ENCODE data around the gene FSIP1. TPM values are rescaled to one million over a fixed set of nuclear protein-coding genes. Genes with fewer than 3 reads are reported as not detected.

Gene FSIP1
- total RNA-seq, 4 donors from 2014 or later: 0.17 TPM; not detected in 3

DNA sequence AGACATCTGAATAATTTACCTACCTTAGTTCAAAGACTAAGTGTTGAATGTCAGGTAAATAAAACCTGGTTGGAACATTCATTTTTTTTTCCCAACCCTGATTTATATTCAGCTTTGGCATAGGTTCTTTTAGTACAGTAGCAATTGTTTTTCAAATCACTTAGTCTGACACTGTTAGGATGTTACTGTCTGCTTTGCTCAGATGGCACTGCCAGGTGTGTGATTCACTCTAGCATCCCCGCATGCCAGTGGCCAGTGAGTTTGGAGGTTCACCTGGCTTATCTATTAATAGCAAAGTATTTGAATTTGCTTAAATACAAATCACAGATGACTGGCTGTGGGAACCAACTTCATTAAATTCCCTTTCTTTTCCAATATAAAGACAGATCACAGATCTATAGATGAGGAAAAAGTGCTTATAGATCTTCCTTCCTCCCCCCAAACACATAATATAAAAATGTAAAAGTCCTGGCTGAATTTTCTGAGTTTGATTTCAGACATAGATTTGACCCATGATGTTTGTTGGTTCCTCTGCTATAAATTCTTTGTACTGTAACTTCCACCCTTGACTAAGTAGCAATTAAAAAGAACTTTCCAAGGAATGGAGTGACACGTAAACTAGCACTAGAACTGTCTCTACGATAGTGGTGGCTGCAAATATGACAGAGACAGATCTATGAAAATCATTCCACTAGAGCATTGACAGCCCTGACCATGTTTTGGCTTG lies 197.8 kb downstream of the FSIP1 start:
- 66 to 72% methylated on average over 3 of the region's 3 CpGs for WGBS, 2 donors
- no peak for DNase-seq (ENCODE audit: low spot score in 2 of 2)
- no peak overlapping the region for H3K4me3 ChIP-seq (ENCODE audit: low read depth, poor library complexity, severe bottlenecking)
- TF ChIP-seq, protein P1, sequence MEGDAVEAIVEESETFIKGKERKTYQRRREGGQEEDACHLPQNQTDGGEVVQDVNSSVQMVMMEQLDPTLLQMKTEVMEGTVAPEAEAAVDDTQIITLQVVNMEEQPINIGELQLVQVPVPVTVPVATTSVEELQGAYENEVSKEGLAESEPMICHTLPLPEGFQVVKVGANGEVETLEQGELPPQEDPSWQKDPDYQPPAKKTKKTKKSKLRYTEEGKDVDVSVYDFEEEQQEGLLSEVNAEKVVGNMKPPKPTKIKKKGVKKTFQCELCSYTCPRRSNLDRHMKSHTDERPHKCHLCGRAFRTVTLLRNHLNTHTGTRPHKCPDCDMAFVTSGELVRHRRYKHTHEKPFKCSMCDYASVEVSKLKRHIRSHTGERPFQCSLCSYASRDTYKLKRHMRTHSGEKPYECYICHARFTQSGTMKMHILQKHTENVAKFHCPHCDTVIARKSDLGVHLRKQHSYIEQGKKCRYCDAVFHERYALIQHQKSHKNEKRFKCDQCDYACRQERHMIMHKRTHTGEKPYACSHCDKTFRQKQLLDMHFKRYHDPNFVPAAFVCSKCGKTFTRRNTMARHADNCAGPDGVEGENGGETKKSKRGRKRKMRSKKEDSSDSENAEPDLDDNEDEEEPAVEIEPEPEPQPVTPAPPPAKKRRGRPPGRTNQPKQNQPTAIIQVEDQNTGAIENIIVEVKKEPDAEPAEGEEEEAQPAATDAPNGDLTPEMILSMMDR (IDR thresholded peaks at IDR 0.05): no peak
- TF ChIP-seq POLR2A (IDR thresholded peaks at IDR 0.05): no peak
- intact Hi-C loops (cut with DNase I; ENCODE audit: low total_unique reads): no loop called here

DNA sequence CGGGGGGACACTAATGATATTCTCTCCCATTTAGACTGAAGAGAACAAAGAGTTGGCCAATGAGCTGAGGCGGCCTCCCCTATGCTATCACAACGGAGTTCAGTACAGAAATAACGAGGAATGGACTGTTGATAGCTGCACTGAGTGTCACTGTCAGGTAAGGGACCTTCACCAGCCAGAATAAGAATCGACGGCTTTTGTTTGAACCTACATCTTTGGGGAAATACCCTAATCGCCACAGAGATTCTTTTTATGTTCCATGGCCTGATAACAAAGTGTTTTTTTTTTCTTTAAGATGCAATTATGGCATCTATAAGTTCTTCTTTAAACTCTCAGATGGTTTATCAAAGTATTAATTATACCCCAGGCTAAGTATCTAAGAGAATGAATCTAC lies 198.4 kb downstream of the FSIP1 start:
- DNase-seq (ENCODE audit: low spot score in 2 of 2): no peak
- intact Hi-C loops (cut with DNase I; ENCODE audit: low total_unique reads): no loop called here
- 74 to 80% methylated on average over 7 of the region's 7 CpGs for WGBS, 2 donors
- H3K4me3 ChIP-seq (ENCODE audit: low read depth, poor library complexity, severe bottlenecking): no peak overlapping the region
- no peak for TF ChIP-seq POLR2A (IDR thresholded peaks at IDR 0.05)
- TF ChIP-seq, protein P1 (IDR thresholded peaks at IDR 0.05): no peak

GRCh38 chr15:39583596-39584265 lies 198.9 kb downstream of the FSIP1 start:
- 75 to 88% methylated on average over 13 of the region's 13 CpGs for WGBS, 2 donors
- H3K4me3 ChIP-seq (ENCODE audit: low read depth, poor library complexity, severe bottlenecking): no peak overlapping the region
- intact Hi-C loops (cut with DNase I; ENCODE audit: low total_unique reads): no loop called here
- no peak for DNase-seq (ENCODE audit: low spot score in 2 of 2)
- TF ChIP-seq, protein P1 (IDR thresholded peaks at IDR 0.05): no peak
- no peak for TF ChIP-seq POLR2A (IDR thresholded peaks at IDR 0.05)

DNA sequence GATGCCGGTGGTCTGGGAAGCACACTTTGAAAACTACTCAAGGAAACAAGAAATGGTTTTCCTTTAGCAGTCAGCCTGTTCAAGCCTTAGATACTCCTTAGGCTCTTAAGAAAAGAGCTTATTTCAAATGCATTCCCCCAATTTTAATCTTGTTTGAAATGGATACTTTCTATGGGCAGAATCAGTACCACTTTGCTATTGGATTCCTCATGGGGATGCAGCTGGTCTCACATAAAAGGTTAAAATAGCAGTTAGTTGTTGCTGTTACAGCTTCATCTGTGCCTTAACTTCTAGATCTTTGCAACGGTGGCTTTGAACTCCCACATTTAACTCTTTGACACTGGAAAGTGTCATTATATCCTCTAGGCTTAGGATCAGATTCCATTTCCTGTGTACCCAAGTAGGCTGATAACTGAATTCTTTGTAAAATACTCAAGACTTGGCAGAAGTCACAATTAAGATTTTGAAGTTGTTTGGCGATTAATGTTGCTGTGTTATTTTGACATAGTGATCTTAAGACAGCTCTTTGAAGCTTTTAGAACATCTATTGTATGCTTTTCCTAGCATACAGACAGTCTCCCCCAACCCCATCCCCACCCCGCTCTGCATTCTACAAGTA lies 199.6 kb downstream of the FSIP1 start:
- WGBS, 2 donors: 67 to 69% methylated on average over 4 of the region's 4 CpGs
- intact Hi-C loops (cut with DNase I; ENCODE audit: low total_unique reads): no loop called here

DNA sequence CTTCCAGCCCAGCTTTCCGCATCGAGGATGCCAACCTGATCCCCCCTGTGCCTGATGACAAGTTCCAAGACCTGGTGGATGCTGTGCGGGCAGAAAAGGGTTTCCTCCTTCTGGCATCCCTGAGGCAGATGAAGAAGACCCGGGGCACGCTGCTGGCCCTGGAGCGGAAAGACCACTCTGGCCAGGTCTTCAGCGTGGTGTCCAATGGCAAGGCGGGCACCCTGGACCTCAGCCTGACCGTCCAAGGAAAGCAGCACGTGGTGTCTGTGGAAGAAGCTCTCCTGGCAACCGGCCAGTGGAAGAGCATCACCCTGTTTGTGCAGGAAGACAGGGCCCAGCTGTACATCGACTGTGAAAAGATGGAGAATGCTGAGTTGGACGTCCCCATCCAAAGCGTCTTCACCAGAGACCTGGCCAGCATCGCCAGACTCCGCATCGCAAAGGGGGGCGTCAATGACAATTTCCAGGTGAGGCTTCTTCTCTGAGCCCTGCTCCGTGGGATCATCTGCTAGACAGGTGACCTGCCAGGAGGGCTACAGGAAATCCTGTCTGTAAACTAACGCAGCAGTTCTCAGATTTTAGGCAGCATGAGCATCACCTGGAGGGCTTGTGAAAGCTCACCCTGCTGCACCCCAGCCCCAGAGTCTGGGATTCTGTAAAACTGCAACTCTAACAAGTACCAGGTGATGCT lies 200.2 kb downstream of the FSIP1 start:
- peak overlapping the region; percentile 56 for H3K4me3 ChIP-seq (ENCODE audit: low read depth, poor library complexity, severe bottlenecking)
- intact Hi-C loops (cut with DNase I; ENCODE audit: low total_unique reads): no loop called here
- DNase-seq (ENCODE audit: low spot score in 2 of 2): no peak
- TF ChIP-seq, protein P1 (IDR thresholded peaks at IDR 0.05): no peak
- TF ChIP-seq POLR2A (IDR thresholded peaks at IDR 0.05): no peak
- 45 to 68% methylated on average over 20 of the region's 20 CpGs for WGBS, 2 donors

More for the DNA sequence above, 199.6 kb downstream of the FSIP1 start:
- no peak for DNase-seq (ENCODE audit: low spot score in 2 of 2)
- H3K4me3 ChIP-seq (ENCODE audit: low read depth, poor library complexity, severe bottlenecking): peak overlapping the region; percentile 56
- TF ChIP-seq, protein P1 (IDR thresholded peaks at IDR 0.05): no peak
- TF ChIP-seq POLR2A (IDR thresholded peaks at IDR 0.05): no peak

All from lower leg skin (tissue), 4 donors.